Measurements from ENCODE around the gene DSCAM. TPM values are rescaled to one million over a fixed set of nuclear protein-coding genes. Genes with fewer than 3 reads are reported as not detected.

DSCAM gene
- total RNA-seq, 6 experiments from 2014 or later: 1.0 to 1.3 (median 1.1) TPM

DNA sequence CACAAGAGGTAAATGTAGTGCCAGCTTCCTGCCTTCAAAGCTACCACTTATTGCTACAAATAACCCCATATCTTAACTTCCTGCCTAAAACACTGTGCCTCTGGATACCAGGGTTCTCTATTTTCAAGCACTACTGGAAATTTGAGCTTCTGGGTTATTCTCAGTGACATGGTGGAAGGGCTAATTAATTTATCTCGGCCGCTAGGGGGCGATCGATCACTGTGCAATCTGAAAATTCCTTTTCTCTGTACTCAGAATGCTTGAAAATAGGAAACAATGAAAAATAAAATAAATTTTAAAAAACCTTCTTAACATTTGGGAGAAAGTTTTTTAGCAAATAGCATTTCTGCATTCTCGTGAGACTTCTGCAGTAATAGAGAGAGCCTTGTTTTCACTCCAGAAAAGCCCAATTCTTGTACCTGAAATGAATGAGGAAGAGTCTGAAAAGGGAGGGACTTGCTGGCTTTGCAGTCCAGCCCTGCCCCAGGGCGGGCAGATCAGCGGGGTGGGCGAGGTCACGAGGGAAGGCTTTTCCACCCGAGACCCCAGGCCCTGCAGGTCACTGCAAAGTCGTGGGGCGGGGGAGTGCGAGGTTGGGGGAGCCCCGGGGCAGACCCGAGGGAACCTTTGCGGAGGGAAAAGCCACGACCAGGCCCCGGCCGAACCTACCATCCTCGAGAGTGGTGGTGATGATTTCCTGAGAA lies 703.0 kb downstream of the DSCAM start:
- DNase-seq: peak; percentile 37
- Mint-ChIP-seq H3K36me3 (ENCODE audit: low read depth) (no peaks in the 10 kb centered on the region), H3K4me1 (ENCODE audit: low read depth) (no peaks in the 10 kb centered on the region), H3K9me3 (no peaks in the 10 kb centered on the region), H3K4me3 (no peak overlapping the region), H3K27me3 (ENCODE audit: insufficient read depth) (peaks cover 1% of the 10 kb centered on the region), H3K27ac (no peak overlapping the region)
- TF ChIP-seq, protein P1, sequence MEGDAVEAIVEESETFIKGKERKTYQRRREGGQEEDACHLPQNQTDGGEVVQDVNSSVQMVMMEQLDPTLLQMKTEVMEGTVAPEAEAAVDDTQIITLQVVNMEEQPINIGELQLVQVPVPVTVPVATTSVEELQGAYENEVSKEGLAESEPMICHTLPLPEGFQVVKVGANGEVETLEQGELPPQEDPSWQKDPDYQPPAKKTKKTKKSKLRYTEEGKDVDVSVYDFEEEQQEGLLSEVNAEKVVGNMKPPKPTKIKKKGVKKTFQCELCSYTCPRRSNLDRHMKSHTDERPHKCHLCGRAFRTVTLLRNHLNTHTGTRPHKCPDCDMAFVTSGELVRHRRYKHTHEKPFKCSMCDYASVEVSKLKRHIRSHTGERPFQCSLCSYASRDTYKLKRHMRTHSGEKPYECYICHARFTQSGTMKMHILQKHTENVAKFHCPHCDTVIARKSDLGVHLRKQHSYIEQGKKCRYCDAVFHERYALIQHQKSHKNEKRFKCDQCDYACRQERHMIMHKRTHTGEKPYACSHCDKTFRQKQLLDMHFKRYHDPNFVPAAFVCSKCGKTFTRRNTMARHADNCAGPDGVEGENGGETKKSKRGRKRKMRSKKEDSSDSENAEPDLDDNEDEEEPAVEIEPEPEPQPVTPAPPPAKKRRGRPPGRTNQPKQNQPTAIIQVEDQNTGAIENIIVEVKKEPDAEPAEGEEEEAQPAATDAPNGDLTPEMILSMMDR (IDR thresholded peaks at IDR 0.05): peak; percentile 97

DNA sequence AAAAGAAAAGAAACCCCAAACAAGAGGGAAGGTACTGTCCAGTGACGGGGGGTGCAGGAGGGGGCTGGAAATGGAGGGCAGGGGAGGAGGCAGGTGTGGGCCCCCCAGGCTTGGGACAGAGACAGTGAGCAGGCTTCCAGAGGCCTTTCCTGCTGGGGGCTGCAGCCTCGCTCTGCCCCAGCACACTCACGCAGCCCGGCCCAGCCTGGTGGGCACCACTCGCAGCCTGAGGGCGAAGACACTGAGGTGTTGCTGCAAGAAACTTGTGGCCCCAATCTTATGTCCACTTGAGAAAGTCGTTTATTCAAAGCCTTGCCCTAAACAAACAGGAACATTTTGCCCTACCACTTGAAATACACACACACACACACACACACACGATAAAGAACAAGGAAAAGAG lies 705.3 kb downstream of the DSCAM start:
- Mint-ChIP-seq H3K9me3 (no peaks in the 10 kb centered on the region), H3K27me3 (ENCODE audit: insufficient read depth) (peaks cover 1% of the 10 kb centered on the region), H3K4me1 (ENCODE audit: low read depth) (no peaks in the 10 kb centered on the region), H3K27ac (no peak overlapping the region), H3K4me3 (no peak overlapping the region), H3K36me3 (ENCODE audit: low read depth) (no peaks in the 10 kb centered on the region)
- TF ChIP-seq, protein P1 (IDR thresholded peaks at IDR 0.05): no peak
- DNase-seq: no peak

DNA sequence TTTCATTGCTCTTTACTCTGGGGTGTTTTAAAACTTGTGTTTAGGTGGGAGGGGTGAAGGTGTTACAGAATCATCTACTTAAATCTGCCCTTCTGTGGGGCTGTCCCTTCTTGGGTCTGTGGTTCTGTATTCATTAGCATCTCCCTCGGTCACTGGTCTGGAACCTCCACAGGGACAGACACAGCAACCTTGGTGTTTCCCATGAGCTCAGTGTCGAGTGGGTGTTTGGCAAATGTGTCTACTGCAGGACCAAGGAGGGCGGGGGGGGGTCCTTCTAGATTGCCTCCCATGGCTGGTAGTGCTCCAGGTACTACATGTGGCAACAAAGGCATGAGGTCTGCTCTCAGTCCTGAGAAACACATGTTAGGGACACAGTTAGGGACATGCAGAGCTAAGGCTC lies 706.3 kb downstream of the DSCAM start:
- H3K27me3 Mint-ChIP-seq (ENCODE audit: insufficient read depth): peaks cover 4% of the 10 kb centered on the region; the same call in 1 of the 2 replicates
- no peaks in the 10 kb centered on the region for H3K4me1 Mint-ChIP-seq (ENCODE audit: low read depth)
- H3K36me3 Mint-ChIP-seq (ENCODE audit: low read depth): no peaks in the 10 kb centered on the region
- H3K9me3 Mint-ChIP-seq: no peaks in the 10 kb centered on the region
- no peak overlapping the region for H3K4me3 Mint-ChIP-seq
- H3K27ac Mint-ChIP-seq: no peak overlapping the region
- TF ChIP-seq, protein P1 (IDR thresholded peaks at IDR 0.05): no peak
- DNase-seq: no peak

DNA sequence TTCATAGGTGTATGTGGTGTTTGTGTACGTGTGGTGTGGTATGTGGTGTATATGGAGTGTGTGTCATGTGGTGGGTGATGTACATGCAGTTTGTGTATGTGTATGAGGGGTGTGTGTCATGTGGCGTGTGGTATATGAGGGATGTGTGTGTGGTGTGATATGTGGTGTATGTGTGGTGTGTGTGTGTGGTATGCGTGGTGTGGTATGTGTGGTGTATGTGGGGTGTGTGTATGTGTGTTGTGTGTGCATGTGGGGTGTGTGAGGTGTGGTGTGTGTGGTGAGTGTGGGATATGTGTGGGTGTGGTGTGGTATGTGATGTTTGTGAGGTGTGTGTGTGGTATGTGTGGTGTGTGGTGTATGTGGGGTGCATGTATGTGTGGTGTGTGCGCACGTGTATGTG lies 707.3 kb downstream of the DSCAM start:
- no peak overlapping the region for H3K27ac Mint-ChIP-seq
- H3K9me3 Mint-ChIP-seq: peaks cover under 1% of the 10 kb centered on the region; the same call in 1 of the 2 replicates

DNA sequence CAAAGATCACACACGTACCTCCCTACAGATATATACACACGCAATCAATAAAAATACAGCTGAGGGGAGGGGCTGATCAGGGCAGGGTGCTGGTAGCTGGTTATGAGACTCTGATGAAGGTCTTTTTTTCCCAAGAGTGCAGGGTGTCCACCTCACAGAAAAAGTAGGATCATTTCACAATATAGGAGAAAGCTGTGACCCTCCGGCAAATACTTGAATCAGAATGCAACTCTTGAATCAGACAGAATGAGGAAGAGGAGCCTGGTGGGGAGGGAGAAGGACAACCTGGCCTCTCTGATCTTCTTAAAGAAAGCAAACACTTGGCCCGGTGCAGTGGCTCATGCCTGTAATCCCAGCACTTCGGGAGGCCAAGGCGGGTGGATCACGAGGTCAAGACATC lies 710.4 kb downstream of the DSCAM start:
- TF ChIP-seq, protein P1 (IDR thresholded peaks at IDR 0.05): no peak
- no peak overlapping the region for H3K27ac Mint-ChIP-seq
- no peaks in the 10 kb centered on the region for H3K4me1 Mint-ChIP-seq (ENCODE audit: low read depth)
- H3K9me3 Mint-ChIP-seq: peaks cover 14% of the 10 kb centered on the region
- no peak for DNase-seq
- H3K36me3 Mint-ChIP-seq (ENCODE audit: low read depth): peaks cover 10% of the 10 kb centered on the region; the same call in 1 of the 2 replicates
- H3K4me3 Mint-ChIP-seq: no peak overlapping the region
- H3K27me3 Mint-ChIP-seq (ENCODE audit: insufficient read depth): peaks cover 4% of the 10 kb centered on the region

More for the DNA sequence above, 707.3 kb downstream of the DSCAM start:
- TF ChIP-seq, protein P1 (IDR thresholded peaks at IDR 0.05): no peak
- no peak for DNase-seq
- Mint-ChIP-seq H3K27me3 (ENCODE audit: insufficient read depth) (peaks cover 4% of the 10 kb centered on the region; the same call in 1 of the 2 replicates), H3K4me3 (no peak overlapping the region), H3K4me1 (ENCODE audit: low read depth) (no peaks in the 10 kb centered on the region), H3K36me3 (ENCODE audit: low read depth) (no peaks in the 10 kb centered on the region)

All from HFFc6 (cell line).